H1 (cell line): ENCODE results near the gene FCMR. TPM values are rescaled to one million over a fixed set of nuclear protein-coding genes. Genes with fewer than 3 reads are reported as not detected.

ENCODE experiments used
- CTCF ChIA-PET: fragments of 300-600 bp; sonication (Branson Sonifier 250); formaldehyde crosslinking; loops from one replicate; lab custom pipeline; 2021; ENCODE audit not compliant: partially characterized antibody; lab: Charles Lee
- POLR2A ChIA-PET: fragments of 300-600 bp; sonication (Branson Sonifier 250); formaldehyde crosslinking; loops from one replicate; lab custom pipeline; 2021; ENCODE audit warnings: inconsistent platforms; ENCODE audit not compliant: partially characterized antibody; lab: Charles Lee
- DNase-seq, 2 experiments: peaks; one replicate each; pipeline versions ENCODE4 v3.0.0 to v3.0.0-alpha.2; 2010 to 2022; ENCODE audit warnings: low spot score in 2 of 2, low read depth in 1 of 2, mixed read lengths in 1 of 2
- FAIRE-seq: peaks from 2 replicates; lab custom pipeline; 2011; peaks lifted over from hg19 to GRCh38; lab: Jason Lieb, UNC
- H2AFZ ChIP-seq: 2 replicates; pipeline ENCODE4 v1.8.1; 2012; ENCODE audit warnings: low read length, inconsistent platforms
- H2AK5ac ChIP-seq: 2 replicates; pipeline ENCODE4 v1.6.1; 2013; ENCODE audit warnings: low read depth, low read length
- H2BK120ac ChIP-seq: replicated peaks from 2 replicates; pipeline ENCODE3; 2013; ENCODE audit warnings: low read depth, low read length, inconsistent platforms
- H2BK12ac ChIP-seq: 2 replicates; pipeline ENCODE4 v1.6.1; 2013; ENCODE audit warnings: low read depth, low read length
- H2BK15ac ChIP-seq: 2 replicates; pipeline ENCODE4 v1.6.1; 2013; ENCODE audit warnings: low read length
- H2BK20ac ChIP-seq: 2 replicates; pipeline ENCODE4 v1.6.1; 2013; ENCODE audit warnings: low read length
- H2BK5ac ChIP-seq: 2 replicates; pipeline ENCODE4 v1.6.1; 2013; ENCODE audit warnings: low read depth, low read length
- H3K14ac ChIP-seq: 2 replicates; pipeline ENCODE4 v1.6.1; 2013; ENCODE audit warnings: inconsistent platforms; ENCODE audit not compliant: insufficient read length
- H3K18ac ChIP-seq: 2 replicates; pipeline ENCODE4 v1.6.1; 2013; ENCODE audit warnings: low read length; ENCODE audit errors: extremely low read depth
- H3K23ac ChIP-seq: 2 replicates; pipeline ENCODE4 v1.6.1; 2013; ENCODE audit warnings: inconsistent platforms; ENCODE audit not compliant: insufficient read length
- H3K23me2 ChIP-seq: 2 replicates; pipeline ENCODE4 v1.6.1; 2013; ENCODE audit warnings: low read depth, low read length
- H3K27ac ChIP-seq: 2 replicates; pipeline ENCODE4 v1.6.1; 2011; ENCODE audit warnings: low read depth, low read length, inconsistent platforms
- H3K27me3 ChIP-seq, 4 experiments: replicated peaks in 1 of 4; 1 replicate in 1 of 4; 2 replicates in 3 of 4; pipeline versions ENCODE4 v1.6.1 to v1.8.1; 2011 to 2013; ENCODE audit warnings: low read length in 3 of 4, mild to moderate bottlenecking in 3 of 4, inconsistent platforms in 2 of 4, mixed read lengths in 2 of 4, moderate library complexity in 1 of 4; ENCODE audit not compliant: control insufficient read depth in 3 of 4, insufficient read depth in 3 of 4; ENCODE audit errors: extremely low read depth in 1 of 4
- H3K36me3 ChIP-seq, 4 experiments: 2 replicates each; pipeline versions ENCODE4 v1.6.1 to v1.8.1; 2011 to 2013; ENCODE audit warnings: mild to moderate bottlenecking in 4 of 4, low read length in 3 of 4, moderate library complexity in 2 of 4, control low read depth in 1 of 4, inconsistent platforms in 1 of 4; ENCODE audit not compliant: insufficient read depth in 4 of 4, control insufficient read depth in 2 of 4
- H3K4ac ChIP-seq: replicated peaks from 2 replicates; pipeline ENCODE3; 2013; ENCODE audit warnings: low read length, low read depth, mixed read lengths, inconsistent platforms; ENCODE audit not compliant: insufficient read length
- H3K4me1 ChIP-seq, 4 experiments: replicated peaks in 1 of 4; 1 replicate in 1 of 4; 2 replicates in 3 of 4; pipeline versions ENCODE4 v1.6.1 to v1.8.1; 2011 to 2013; ENCODE audit warnings: low read length in 3 of 4, inconsistent platforms in 2 of 4, mixed read lengths in 1 of 4; ENCODE audit not compliant: insufficient read depth in 4 of 4, control insufficient read depth in 3 of 4
- H3K4me2 ChIP-seq, 2 experiments: 2 replicates each; pipeline versions ENCODE4 v1.6.1 to v1.8.1; 2011 to 2013; ENCODE audit warnings: low read depth in 2 of 2, low read length in 2 of 2, control low read depth in 1 of 2, inconsistent platforms in 1 of 2, mild to moderate bottlenecking in 1 of 2; ENCODE audit not compliant: insufficient read depth in 1 of 2
- H3K4me3 ChIP-seq, 4 experiments: fragments of 200-600, 300-600 bp in 1 of 4; sonication (generic), shearing (Covaris generic), sonication (Bioruptor Twin) in 1 of 4; 2 replicates each; pipeline versions ENCODE4 v1.5.1 to v1.8.1; 2011 to 2016; ENCODE audit warnings: low read length in 4 of 4, low read depth in 3 of 4, control low read depth in 2 of 4, inconsistent platforms in 2 of 4, mild to moderate bottlenecking in 2 of 4, mixed read lengths in 1 of 4, moderate library complexity in 1 of 4; ENCODE audit not compliant: insufficient read depth in 2 of 4; ENCODE audit errors: extremely low read depth in 1 of 4
- H3K56ac ChIP-seq: replicated peaks from 2 replicates; pipeline ENCODE3; 2013; ENCODE audit warnings: low read depth, mild to moderate bottlenecking, mixed read lengths, low read length, inconsistent platforms; ENCODE audit not compliant: insufficient read length
- H3K79me1 ChIP-seq: 2 replicates; pipeline ENCODE4 v1.6.1; 2013; ENCODE audit warnings: low read depth, low read length, control low read depth
- H3K79me2 ChIP-seq, 2 experiments: 2 replicates each; pipeline versions ENCODE4 v1.6.1 to v1.8.1; 2012 to 2013; ENCODE audit warnings: low read length in 2 of 2, mild to moderate bottlenecking in 2 of 2, inconsistent platforms in 1 of 2; ENCODE audit not compliant: insufficient read depth in 2 of 2, control insufficient read depth in 1 of 2
- H3K9ac ChIP-seq, 4 experiments: replicated peaks in 1 of 4; 1 replicate in 1 of 4; 2 replicates in 3 of 4; pipeline versions ENCODE4 v1.6.1 to v1.8.1; 2011 to 2013; ENCODE audit warnings: low read depth in 3 of 4, low read length in 3 of 4, control low read depth in 2 of 4, mild to moderate bottlenecking in 2 of 4, moderate library complexity in 2 of 4, inconsistent platforms in 1 of 4; ENCODE audit errors: extremely low read depth in 1 of 4
- H3K9me3 ChIP-seq, 2 experiments: 2 replicates each; pipeline versions ENCODE4 v1.6.1 to v1.8.1; 2012 to 2013; ENCODE audit warnings: mild to moderate bottlenecking in 2 of 2, moderate library complexity in 2 of 2, control low read depth in 1 of 2, inconsistent platforms in 1 of 2, low read depth in 1 of 2, low read length in 1 of 2, mixed read lengths in 1 of 2; ENCODE audit not compliant: insufficient read depth in 2 of 2
- H4K20me1 ChIP-seq, 2 experiments: replicated peaks in 1 of 2; 2 replicates each; pipeline versions ENCODE3 to v1.8.1; 2011 to 2013; ENCODE audit warnings: inconsistent platforms in 2 of 2, low read length in 2 of 2, mild to moderate bottlenecking in 1 of 2; ENCODE audit not compliant: insufficient read depth in 2 of 2, control insufficient read depth in 1 of 2
- H4K5ac ChIP-seq: 2 replicates; pipeline ENCODE4 v1.6.1; 2013; ENCODE audit warnings: low read length, low read depth, mixed read lengths, inconsistent platforms; ENCODE audit not compliant: insufficient read length
- H4K8ac ChIP-seq: 2 replicates; pipeline ENCODE4 v1.8.0; 2013; ENCODE audit warnings: mild to moderate bottlenecking, moderate library complexity, low read length, inconsistent platforms; ENCODE audit not compliant: insufficient read depth; ENCODE audit errors: extremely low read depth
- H4K91ac ChIP-seq: replicated peaks from 2 replicates; pipeline ENCODE3; 2013; ENCODE audit warnings: low read length, mixed read lengths, inconsistent platforms; ENCODE audit not compliant: insufficient read length
- JUND ChIP-seq: IDR thresholded peaks from 2 replicates; pipeline ENCODE4 v1.6.1; 2011; ENCODE audit warnings: mild to moderate bottlenecking, improper control_type of control experiment, low read length
- KDM1A ChIP-seq: fragments of 200-600, 300-600 bp; sonication (generic); IDR thresholded peaks from 2 replicates; pipeline ENCODE4 v1.7.1; 2016; ENCODE audit warnings: mild to moderate bottlenecking, low read length, borderline replicate concordance
- MAFK ChIP-seq: IDR thresholded peaks from 2 replicates; pipeline ENCODE4 v1.6.1; 2012; ENCODE audit warnings: low read depth, mild to moderate bottlenecking, improper control_type of control experiment, low read length
- NRF1 ChIP-seq: IDR thresholded peaks from 2 replicates; pipeline ENCODE4 v1.6.1; 2011; ENCODE audit warnings: mild to moderate bottlenecking, low read depth, low read length, improper control_type of control experiment
- POLR2A ChIP-seq, 2 experiments: IDR thresholded peaks; 1 replicate in 1 of 2; 2 replicates in 1 of 2; pipeline ENCODE4 v1.6.1; 2011; ENCODE audit warnings: low read depth in 2 of 2, low read length in 2 of 2, mild to moderate bottlenecking in 2 of 2; ENCODE audit errors: control extremely low read depth in 1 of 2
- RFX5 ChIP-seq: IDR thresholded peaks from 2 replicates; pipeline ENCODE4 v1.6.1; 2011; ENCODE audit warnings: low read depth, low read length, improper control_type of control experiment, borderline replicate concordance
- TAF7 ChIP-seq: optimal IDR thresholded peaks from 2 replicates; pipeline ENCODE3; 2011; ENCODE audit warnings: low read depth, mild to moderate bottlenecking, inconsistent platforms, low read length, moderate library complexity, borderline replicate concordance
- TBP ChIP-seq: IDR thresholded peaks from 2 replicates; pipeline ENCODE4 v1.6.1; 2011; ENCODE audit warnings: low read depth, low read length, improper control_type of control experiment
- TCF12 ChIP-seq: IDR thresholded peaks from 2 replicates; pipeline ENCODE4 v1.6.1; 2011; ENCODE audit warnings: low read depth, mild to moderate bottlenecking, low read length
- WGBS, 2 experiments: shearing (Covaris generic) in 1 of 2; methylation state at CpG; one replicate each; pipeline versions ENCODE4 v1.1.6 to v1.1.7; 2013 to 2015; ENCODE audit warnings: low lambda C conversion rate in 2 of 2, mixed read lengths in 2 of 2, inconsistent platforms in 1 of 2, low coverage in 1 of 2, missing lambda C conversion rate in 1 of 2; ENCODE audit not compliant: insufficient replicate concordance in 2 of 2, insufficient coverage in 1 of 2, insufficient read length in 1 of 2; ENCODE audit errors: extremely low coverage in 1 of 2, missing lambda C conversion rate in 1 of 2; 5-methylcytosine and 5-hydroxymethylcytosine counted together
- polyA plus RNA-seq, 7 experiments: library from polyadenylated mRNA; depleted of rRNA in 3 of 7; stranded (reverse) in 5 of 7; unstranded in 2 of 7; fragments of >200 nt in 5 of 7; fragments of 200-250 nt in 2 of 7; gene quantifications; 1 replicate in 5 of 7; 2 replicates in 1 of 7; 4 replicates in 1 of 7; pipeline versions ENCODE4 v1.2.1 to v1.2.3, GENCODE V29; 2011 to 2013; ENCODE audit warnings: missing spikeins in 2 of 7, mixed read lengths in 2 of 7
- total RNA-seq: library from RNA; stranded (reverse); fragmentation: NEBNext Ultra II Directional; extraction: Animal tissue kit (Norgen Biotek cat#: 25700); gene quantifications from 2 replicates; pipeline ENCODE4 v1.2.1, GENCODE V29; 2021

FCMR gene
- total and polyA plus RNA-seq, 2 of the 8 experiments (the other 6 are each of a cell fraction or from before 2014, with no cell fraction given): 0.53 TPM; not detected in 1

DNA sequence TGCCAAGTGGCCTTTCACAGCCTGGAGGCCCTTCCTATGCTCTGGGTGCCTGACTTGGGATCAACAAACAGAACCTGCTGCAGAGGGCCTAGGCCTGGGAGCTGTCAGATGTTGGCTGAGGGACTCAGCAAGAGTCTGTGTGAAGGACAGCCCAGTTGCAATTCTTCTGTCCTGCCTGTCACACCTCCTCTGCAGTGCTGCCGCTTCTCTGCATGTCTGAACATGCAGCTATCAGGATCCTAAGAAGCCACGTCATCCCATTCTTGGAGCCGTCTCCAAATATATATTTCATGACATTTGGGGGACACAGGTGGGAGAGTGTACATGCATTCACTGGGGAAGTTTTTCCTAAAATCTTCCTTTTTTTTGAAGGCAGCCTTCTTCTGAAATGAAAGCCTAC, 39.9 kb upstream of the FCMR start:
- Histone ChIP-seq H3K23me2 (no peaks in the 10 kb centered on the region), H3K79me2 (no peaks in the 10 kb centered on the region), H3K4me3 (no peak overlapping the region), H2BK15ac (no peak overlapping the region), H4K8ac (no peak overlapping the region), H2AFZ (no peak overlapping the region), H2BK20ac (no peak overlapping the region), H3K14ac (no peak overlapping the region), H2BK120ac (no peak overlapping the region), H3K36me3 (no peaks in the 10 kb centered on the region), H3K9me3 (no peaks in the 10 kb centered on the region), H4K5ac (no peak overlapping the region), H3K18ac (no peak overlapping the region), H2BK5ac (no peak overlapping the region; the same call in 1 of the 2 replicates), H3K4ac (no peak overlapping the region), H3K4me1 (no peaks in the 10 kb centered on the region), H2BK12ac (no peak overlapping the region), H3K27me3 (no peaks in the 10 kb centered on the region), H3K4me2 (no peak overlapping the region), H3K23ac (no peak overlapping the region), H2AK5ac (no peak overlapping the region), H4K20me1 (no peaks in the 10 kb centered on the region), H4K91ac (no peak overlapping the region), H3K27ac (no peak overlapping the region), H3K56ac (no peak overlapping the region), H3K9ac (no peak overlapping the region), H3K79me1 (no peaks in the 10 kb centered on the region)
- ChIA-PET CTCF (interaction anchor here (0.9 to 9.3 kb wide), 9 partner anchors 9 to 50 kb away, joined by 3 to 77 read pairs (median 5); partner anchors contain the start of gene FCAMR), POLR2A (no interaction called here)
- DNase-seq: no peak
- 93% methylated on average over 3 of the region's 3 CpGs; no CpG with 5 or more reads in 1 of the 2 experiments for WGBS, 2 experiments
- no peak for FAIRE-seq
- TF ChIP-seq RFX5 (no peak), TAF7 (no peak), MAFK (no peak), NRF1 (no peak), POLR2A (IDR thresholded peaks at IDR 0.05; ENCODE audit: control extremely low read depth in 1 of 2, low read depth in 2 of 2, low read length in 2 of 2) (no peak), JUND (no peak), TBP (no peak), TCF12 (no peak), KDM1A (no peak)
